Stomach (tissue), 9 donors: ENCODE measurements around the gene SPTBN5. TPM values are rescaled to one million over a fixed set of nuclear protein-coding genes. Genes with fewer than 3 reads are reported as not detected.

ENCODE experiments used
- DNase-seq, 2 donors: peaks; one replicate each; pipeline versions ENCODE4 v3.0.0 to v3.0.0-alpha.2; 2013 to 2019
- H3K27ac ChIP-seq, 5 donors: fragments of 200-600 bp in 4 of 5; sonication (generic) in 4 of 5; one replicate each; pipeline ENCODE4 v1.5.1; 2013 to 2019; ENCODE audit warnings: mild to moderate bottlenecking in 1 of 5, moderate library complexity in 1 of 5
- H3K27me3 ChIP-seq, 3 donors: fragments of 200-600 bp; sonication (generic); one replicate each; pipeline ENCODE4 v1.5.1; 2017 to 2019; ENCODE audit warnings: mixed run types in 1 of 3
- H3K36me3 ChIP-seq, 4 donors: fragments of 200-600 bp; sonication (generic); 1 replicate in 3 of 4; 2 replicates in 1 of 4; pipeline ENCODE4 v1.5.1; 2016 to 2019
- H3K4me1 ChIP-seq, 4 donors: fragments of 200-600 bp; sonication (generic); one replicate each; pipeline ENCODE4 v1.5.1; 2016 to 2019
- H3K4me3 ChIP-seq, 4 donors: fragments of 200-600 bp; sonication (generic) in 3 of 4; one replicate each; pipeline ENCODE4 v1.5.1; 2016 to 2019; ENCODE audit warnings: mild to moderate bottlenecking in 1 of 4
- H3K9me3 ChIP-seq, 4 donors: fragments of 200-600 bp; sonication (generic); one replicate each; pipeline ENCODE4 v1.5.1; 2016 to 2019
- CTCF ChIP-seq, 7 experiments: fragments of 450-650 bp in 4 of 7; fragments of 200-600 bp in 3 of 7; sonication (generic) in 3 of 7; IDR thresholded peaks; one replicate each; pipeline ENCODE4 v1.5.1; 2016 to 2019; ENCODE audit warnings: antibody characterized with exemption in 7 of 7, control low read depth in 2 of 7, mild to moderate bottlenecking in 1 of 7
- EP300 ChIP-seq: sonication (generic); formaldehyde crosslinking; IDR thresholded peaks from one replicate; pipeline ENCODE4 v1.6.1; 2017; ENCODE audit warnings: antibody characterized with exemption
- POLR2A ChIP-seq, 4 donors: fragments of 450-650 bp; IDR thresholded peaks; one replicate each; pipeline ENCODE4 v1.6.1; 2016; ENCODE audit warnings: antibody characterized with exemption in 4 of 4, control low read depth in 2 of 4, mild to moderate bottlenecking in 1 of 4, moderate library complexity in 1 of 4
- POLR2AphosphoS5 ChIP-seq, 3 donors: sonication (generic); formaldehyde crosslinking; IDR thresholded peaks; one replicate each; pipeline ENCODE4 v1.6.1; 2016; ENCODE audit warnings: antibody characterized with exemption in 3 of 3
- WGBS, 5 donors: extraction: QIAGEN DNeasy Blood & Tissue Kit in 3 of 5; methylation state at CpG; one replicate each; pipeline versions ENCODE4 v1.1.5 to v1.1.7; 2013 to 2018; 5-methylcytosine and 5-hydroxymethylcytosine counted together
- intact Hi-C: fragments of 100-400 bp; cut with DNase I; formaldehyde crosslinking; loops from one replicate; pipeline ENCODE4 v1.15.1; 2023; ENCODE audit warnings: low total_unique reads
- polyA plus RNA-seq, 3 donors: library from polyadenylated mRNA; stranded (reverse); fragments of 200-250 nt; gene quantifications; one replicate each; pipeline ENCODE4 v1.2.3, GENCODE V29; 2013
- total RNA-seq, 5 donors: library from RNA; depleted of rRNA; stranded (reverse); fragments of >200 nt; gene quantifications; one replicate each; pipeline versions ENCODE4 v1.1.0 to v1.2.3, GENCODE V29; 2014 to 2016
- donor health status: healthy with polysubstance abuse.
- donor health status: Bipolar disorder and iron deficiency.
- donor health status: healthy.

Gene SPTBN5
- total and polyA plus RNA-seq, 8 donors = 0.29 to 4.9 (median 2.6) TPM; not detected in 1

GRCh38 chr15:41903782-41904181 lies 9.9 kb upstream of the SPTBN5 start:
- no peak for TF ChIP-seq POLR2A (IDR thresholded peaks at IDR 0.05)
- no peak for TF ChIP-seq POLR2AphosphoS5 (IDR thresholded peaks at IDR 0.05)
- TF ChIP-seq EP300 = no peak
- TF ChIP-seq CTCF (IDR thresholded peaks at IDR 0.05) = no peak
- Histone ChIP-seq H3K4me3 (no peak overlapping the region), H3K9me3 (no peaks in the 10 kb centered on the region), H3K27ac (no peak overlapping the region), H3K27me3 (no peaks in the 10 kb centered on the region), H3K36me3 (peaks cover 13 to 84% (median 60%) of the 10 kb centered on the region in 4 donors), H3K4me1 (peaks cover 1 to 24% (median 12%) of the 10 kb centered on the region in 4 donors)
- DNase-seq = no peak
- 87 to 95% (median 94%) methylated on average over 12 to 13 of the region's 13 CpGs for WGBS, 5 donors
- intact Hi-C loops = no loop called here

- Histone ChIP-seq H3K4me1 (peaks cover 0 to 23% (median 4%) of the 10 kb centered on the region in 4 donors), H3K9me3 (no peaks in the 10 kb centered on the region), H3K4me3 (no peak overlapping the region), H3K27ac (no peak overlapping the region), H3K27me3 (no peaks in the 10 kb centered on the region), H3K36me3 (peaks cover 12 to 80% (median 53%) of the 10 kb centered on the region in 4 donors)
- DNase-seq = no peak
- 63 to 76% (median 75%) methylated on average over 5 of the region's 5 CpGs for WGBS, 5 donors
- intact Hi-C loops = no loop called here
- no peak for TF ChIP-seq POLR2AphosphoS5 (IDR thresholded peaks at IDR 0.05)
- no peak for TF ChIP-seq CTCF (IDR thresholded peaks at IDR 0.05)
- no peak for TF ChIP-seq POLR2A (IDR thresholded peaks at IDR 0.05)
- TF ChIP-seq EP300 = no peak
Observed at GRCh38 chr15:41901431-41901830, 7.6 kb upstream of the SPTBN5 start.

DNA sequence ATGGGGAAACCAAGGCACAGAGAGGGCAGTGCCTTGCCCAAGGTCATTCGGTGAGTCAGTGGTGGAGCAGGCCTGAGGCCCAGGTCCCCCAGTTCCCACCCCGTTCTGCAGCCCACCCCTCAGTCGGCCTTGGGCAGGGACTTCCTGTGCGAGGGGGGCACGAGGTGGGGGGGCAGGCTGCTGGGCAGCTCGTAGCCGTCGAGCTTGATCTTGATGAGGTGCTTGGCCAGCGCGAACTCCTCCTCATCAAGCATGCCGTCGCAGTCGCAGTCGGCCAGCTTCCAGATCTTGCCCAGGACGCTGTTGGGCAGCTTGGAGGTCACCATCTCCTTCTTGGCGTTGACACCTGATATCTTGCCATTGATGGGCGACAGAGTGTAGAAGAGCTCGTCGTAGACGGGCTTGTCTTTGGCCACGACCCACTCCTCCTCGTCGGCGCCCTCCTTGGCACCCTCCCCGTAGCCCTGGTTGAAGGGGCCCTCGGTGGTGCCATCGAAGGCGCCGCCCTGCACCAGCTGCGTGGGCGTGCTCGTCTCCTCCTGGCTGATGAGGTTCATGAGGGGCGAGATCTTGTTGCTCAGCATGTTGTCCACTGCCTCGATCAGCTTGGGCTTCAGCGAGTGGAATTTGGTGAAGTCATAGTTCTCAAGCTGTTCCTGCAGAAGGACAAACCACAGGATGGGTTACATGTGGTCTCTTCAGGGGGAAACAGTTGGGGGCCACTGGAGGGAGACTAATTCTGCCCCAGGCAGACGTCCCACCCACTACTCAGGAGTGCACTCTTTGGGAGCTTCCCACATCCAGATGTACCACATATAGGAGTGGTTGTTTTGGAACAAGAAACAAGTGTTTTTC lies 6.9 kb upstream of the SPTBN5 start:
- Histone ChIP-seq H3K27ac (no peak overlapping the region), H3K4me3 (no peak overlapping the region), H3K27me3 (no peaks in the 10 kb centered on the region), H3K4me1 (peaks cover 0 to 23% (median 4%) of the 10 kb centered on the region in 4 donors), H3K9me3 (no peaks in the 10 kb centered on the region), H3K36me3 (peaks cover 12 to 74% (median 50%) of the 10 kb centered on the region in 4 donors)
- intact Hi-C loops = no loop called here
- 89 to 92% (median 91%) methylated on average over 33 to 36 of the region's 36 CpGs for WGBS, 5 donors
- no peak for TF ChIP-seq POLR2A (IDR thresholded peaks at IDR 0.05)
- TF ChIP-seq POLR2AphosphoS5 (IDR thresholded peaks at IDR 0.05) = no peak
- TF ChIP-seq CTCF (IDR thresholded peaks at IDR 0.05) = no peak
- TF ChIP-seq EP300 = no peak
- no peak for DNase-seq

- TF ChIP-seq POLR2A (IDR thresholded peaks at IDR 0.05) (no peak), CTCF (IDR thresholded peaks at IDR 0.05) (no peak), EP300 (no peak), POLR2AphosphoS5 (IDR thresholded peaks at IDR 0.05) (no peak)
- Histone ChIP-seq H3K4me3 (no peak overlapping the region), H3K27me3 (no peaks in the 10 kb centered on the region), H3K9me3 (no peaks in the 10 kb centered on the region), H3K36me3 (peaks cover 12 to 66% (median 47%) of the 10 kb centered on the region in 4 donors), H3K4me1 (peaks cover 4 to 27% (median 9%) of the 10 kb centered on the region in 4 donors), H3K27ac (no peak overlapping the region)
- DNase-seq = no peak
- 73 to 85% (median 78%) methylated on average over 6 of the region's 6 CpGs for WGBS, 5 donors
- intact Hi-C loops = no loop called here
Observed at GRCh38 chr15:41899854-41900442, 6.1 kb upstream of the SPTBN5 start.
